BJ (cell line): Measurements from ENCODE around the gene MRS2. TPM values are rescaled to one million over a fixed set of nuclear protein-coding genes. Genes with fewer than 3 reads are reported as not detected.

ENCODE experiments used
- CTCF ChIA-PET: fragments of 350-600 bp; formaldehyde crosslinking; extraction: SDS; loops from one replicate; lab custom pipeline; 2021; ENCODE audit warnings: antibody characterized with exemption, inconsistent platforms; lab: Yijun Ruan, JAX
- POLR2A ChIA-PET: fragments of 300-600 bp; sonication (Branson Sonifier 250); formaldehyde crosslinking; extraction: SDS; loops from one replicate; lab custom pipeline; 2021; ENCODE audit warnings: antibody characterized with exemption; lab: Charles Lee
- DNase-seq: peaks from one replicate; pipeline ENCODE4 v3.0.0-alpha.2; 2011; ENCODE audit warnings: low read depth
- H3K27me3 ChIP-seq: 2 replicates; pipeline ENCODE4 v1.6.0; 2011; ENCODE audit warnings: low read length; ENCODE audit not compliant: control insufficient read depth, insufficient read depth
- H3K36me3 ChIP-seq: 2 replicates; pipeline ENCODE4 v1.5.1; 2011; ENCODE audit warnings: low read length; ENCODE audit not compliant: control insufficient read depth, insufficient read depth
- H3K4me3 ChIP-seq: 2 replicates; pipeline ENCODE4 v1.5.1; 2011; ENCODE audit warnings: low read depth, mild to moderate bottlenecking, control low read depth, low read length
- polyA minus RNA-seq: library from RNA; depleted of rRNA, polyadenylated mRNA; stranded (reverse); fragments of >200 nt; gene quantifications from 2 replicates; pipeline ENCODE4 v1.2.3, GENCODE V29; 2011; rRNA and poly(A)+ RNA removed
- polyA plus RNA-seq: library from polyadenylated mRNA; depleted of rRNA; stranded (reverse); fragments of >200 nt; gene quantifications from 2 replicates; pipeline ENCODE4 v1.2.3, GENCODE V29; 2011; rRNA removed
- TF ChIP-seq, protein P1 (sequence below): IDR thresholded peaks from 2 replicates; pipeline ENCODE4 v1.5.1; 2011; ENCODE audit warnings: low read depth, mild to moderate bottlenecking, control low read depth, inconsistent platforms, low read length, moderate library complexity; ENCODE audit not compliant: insufficient read depth

The MRS2 gene, protein sequence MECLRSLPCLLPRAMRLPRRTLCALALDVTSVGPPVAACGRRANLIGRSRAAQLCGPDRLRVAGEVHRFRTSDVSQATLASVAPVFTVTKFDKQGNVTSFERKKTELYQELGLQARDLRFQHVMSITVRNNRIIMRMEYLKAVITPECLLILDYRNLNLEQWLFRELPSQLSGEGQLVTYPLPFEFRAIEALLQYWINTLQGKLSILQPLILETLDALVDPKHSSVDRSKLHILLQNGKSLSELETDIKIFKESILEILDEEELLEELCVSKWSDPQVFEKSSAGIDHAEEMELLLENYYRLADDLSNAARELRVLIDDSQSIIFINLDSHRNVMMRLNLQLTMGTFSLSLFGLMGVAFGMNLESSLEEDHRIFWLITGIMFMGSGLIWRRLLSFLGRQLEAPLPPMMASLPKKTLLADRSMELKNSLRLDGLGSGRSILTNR
- polyA plus RNA-seq (6.5 and 12.9 TPM in 2 replicates), polyA minus RNA-seq (3.5 and 4.5 TPM in 2 replicates)

DNA sequence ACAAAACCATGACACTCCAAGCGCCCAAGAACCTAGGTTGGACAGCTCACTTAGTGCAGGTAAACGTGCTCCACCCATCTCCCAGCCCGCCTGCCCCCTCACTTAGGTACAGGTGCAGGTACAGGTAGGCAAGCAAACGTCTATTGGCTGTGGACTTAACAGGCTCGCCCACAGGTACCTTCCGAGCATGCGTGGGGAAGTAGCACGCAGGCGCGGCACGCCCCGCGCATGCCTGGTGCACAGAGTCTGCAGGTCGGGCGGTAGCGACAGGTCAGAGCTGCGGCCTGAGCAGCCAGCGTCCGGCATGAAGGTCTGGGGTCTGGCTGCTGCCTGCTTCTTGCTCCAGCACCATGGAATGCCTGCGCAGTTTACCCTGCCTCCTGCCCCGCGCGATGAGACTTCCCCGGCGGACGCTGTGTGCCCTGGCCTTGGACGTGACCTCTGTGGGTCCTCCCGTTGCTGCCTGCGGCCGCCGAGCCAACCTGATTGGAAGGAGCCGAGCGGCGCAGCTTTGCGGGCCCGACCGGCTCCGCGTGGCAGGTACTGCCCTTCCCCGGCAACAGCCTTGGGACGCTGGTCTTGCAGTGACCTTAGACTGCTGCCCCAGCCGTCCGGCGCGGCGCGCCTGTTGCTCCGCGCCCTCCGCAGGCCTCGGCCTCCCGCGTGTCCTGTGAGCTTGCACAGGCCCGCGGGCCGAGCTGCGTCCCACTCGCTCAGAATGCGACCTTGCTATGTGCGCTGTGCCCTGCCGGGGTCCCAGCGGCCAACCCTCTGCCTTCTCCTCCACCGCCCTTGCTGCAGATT lies at the start of gene MRS2:
Gene MRS2, plus strand, starts transcription at position 240 of the 804 bp plus-strand sequence. Its CDS starts 111 bp downstream, at position 351.
- DNase-seq = peak; percentile 31

DNA sequence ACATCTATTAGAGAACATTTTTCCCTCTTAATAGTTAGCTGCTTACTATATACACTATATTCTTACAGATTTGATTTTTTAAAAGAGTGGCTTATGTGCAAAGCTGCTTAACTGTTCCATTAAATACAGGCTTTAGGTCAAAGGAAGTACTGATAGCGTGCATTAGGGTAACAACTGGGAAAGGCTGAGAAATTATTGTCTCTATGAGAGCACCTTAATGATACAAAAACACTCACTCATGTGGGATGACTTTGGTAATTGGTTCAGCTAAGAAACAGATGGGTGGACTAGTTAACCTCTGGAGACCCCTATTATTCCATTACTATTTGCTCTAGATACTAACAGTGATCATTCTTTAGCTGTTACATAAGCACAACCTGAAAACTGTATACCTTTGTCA lies 48.9 kb upstream of the MRS2 start:
- ChIA-PET CTCF (interaction anchor here (1.1 kb wide), 1 partner anchor 9 kb away, joined by 5 read pairs; no protein-coding TSS in a partner anchor), POLR2A (no interaction called here)
- Histone ChIP-seq H3K4me3 (no peak overlapping the region), H3K27me3 (peaks cover 13% of the 10 kb centered on the region), H3K36me3 (no peaks in the 10 kb centered on the region)
- DNase-seq = no peak
- TF ChIP-seq, protein P1, sequence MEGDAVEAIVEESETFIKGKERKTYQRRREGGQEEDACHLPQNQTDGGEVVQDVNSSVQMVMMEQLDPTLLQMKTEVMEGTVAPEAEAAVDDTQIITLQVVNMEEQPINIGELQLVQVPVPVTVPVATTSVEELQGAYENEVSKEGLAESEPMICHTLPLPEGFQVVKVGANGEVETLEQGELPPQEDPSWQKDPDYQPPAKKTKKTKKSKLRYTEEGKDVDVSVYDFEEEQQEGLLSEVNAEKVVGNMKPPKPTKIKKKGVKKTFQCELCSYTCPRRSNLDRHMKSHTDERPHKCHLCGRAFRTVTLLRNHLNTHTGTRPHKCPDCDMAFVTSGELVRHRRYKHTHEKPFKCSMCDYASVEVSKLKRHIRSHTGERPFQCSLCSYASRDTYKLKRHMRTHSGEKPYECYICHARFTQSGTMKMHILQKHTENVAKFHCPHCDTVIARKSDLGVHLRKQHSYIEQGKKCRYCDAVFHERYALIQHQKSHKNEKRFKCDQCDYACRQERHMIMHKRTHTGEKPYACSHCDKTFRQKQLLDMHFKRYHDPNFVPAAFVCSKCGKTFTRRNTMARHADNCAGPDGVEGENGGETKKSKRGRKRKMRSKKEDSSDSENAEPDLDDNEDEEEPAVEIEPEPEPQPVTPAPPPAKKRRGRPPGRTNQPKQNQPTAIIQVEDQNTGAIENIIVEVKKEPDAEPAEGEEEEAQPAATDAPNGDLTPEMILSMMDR = no peak

More for the DNA sequence above, at the start of gene MRS2:
- TF ChIP-seq, protein P1 = no peak
- Histone ChIP-seq H3K4me3 (peak within 1 kb of the TSS; percentile 68), H3K27me3 (no peaks in the 10 kb centered on the region; the same call in 1 of the 2 replicates), H3K36me3 (peaks cover 2% of the 10 kb centered on the region; the same call in 1 of the 2 replicates)
- POLR2A ChIA-PET = no interaction called here
- CTCF ChIA-PET = interaction anchor here (0.7 to 0.9 kb wide), 2 partner anchors 30 to 169 kb away, joined by 3 read pairs; no protein-coding TSS in a partner anchor

DNA sequence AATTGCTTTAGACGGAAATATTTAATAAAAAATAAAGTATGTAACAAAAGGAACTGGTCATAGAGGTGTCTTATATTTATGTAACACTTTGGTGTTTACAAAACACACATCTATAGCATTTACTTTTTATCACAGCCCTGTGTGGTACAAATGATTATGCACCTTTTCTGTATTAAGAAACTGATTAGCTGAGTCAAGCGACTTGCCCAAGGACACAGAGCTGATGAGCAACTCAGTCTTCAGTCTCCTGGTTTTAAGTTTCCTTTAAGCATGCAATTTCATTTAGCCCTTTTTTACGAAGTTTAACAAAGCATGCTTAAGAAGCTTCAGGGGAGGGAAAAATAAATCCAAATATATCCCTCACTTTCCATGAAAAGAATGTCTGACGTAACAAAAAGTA lies 47.3 kb upstream of the MRS2 start:
- POLR2A ChIA-PET = no interaction called here
- Histone ChIP-seq H3K36me3 (no peaks in the 10 kb centered on the region), H3K27me3 (peaks cover 13% of the 10 kb centered on the region), H3K4me3 (no peak overlapping the region)
- TF ChIP-seq, protein P1 = no peak
- no peak for DNase-seq
- CTCF ChIA-PET = no interaction called here

DNA sequence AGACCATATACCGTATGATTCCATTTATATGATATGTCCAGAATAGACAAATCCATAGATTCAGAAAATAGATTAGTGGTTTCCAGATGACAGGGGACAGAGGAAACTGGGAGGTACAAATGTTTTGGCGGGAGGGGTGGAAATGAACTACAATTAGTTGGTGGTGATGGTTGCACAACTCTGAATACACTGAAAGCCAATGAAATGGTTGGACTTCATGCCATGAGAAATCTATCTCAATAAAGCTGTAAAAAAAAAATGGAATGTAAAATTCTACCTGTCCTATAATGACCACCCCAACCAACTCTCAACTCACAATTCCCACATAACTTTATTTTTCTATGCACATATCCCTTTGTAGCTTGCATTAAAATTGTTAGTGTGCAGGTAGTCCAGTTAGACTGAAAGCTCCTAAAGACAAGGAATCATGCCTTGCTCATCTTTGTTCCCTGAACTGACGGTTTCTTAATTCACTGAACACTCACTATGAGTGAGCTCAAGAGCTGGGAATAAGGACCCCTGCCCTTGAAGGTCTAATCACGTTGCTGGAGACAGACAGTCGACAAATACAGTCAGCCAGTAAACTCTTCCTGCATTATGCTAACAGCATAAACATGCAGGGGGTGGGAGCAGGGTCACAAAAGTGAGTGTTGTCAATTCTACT lies 46.3 kb upstream of the MRS2 start:
- CTCF ChIA-PET = interaction anchor here (0.8 kb wide), 1 partner anchor 73 kb away, joined by 3 read pairs; no protein-coding TSS in a partner anchor

More for the DNA sequence above, 46.3 kb upstream of the MRS2 start:
- H3K36me3 ChIP-seq = no peaks in the 10 kb centered on the region
- POLR2A ChIA-PET = no interaction called here
- H3K27me3 ChIP-seq = peaks cover 13% of the 10 kb centered on the region
- H3K4me3 ChIP-seq = no peak overlapping the region
- no peak for DNase-seq
- TF ChIP-seq, protein P1 = no peak
